COLO668 (cell line): Measurements from ENCODE around the gene ADAP2.
"Not testable (repeated sequence)": the region's sequence is repeated elsewhere in the genome, so short reads cannot be mapped to it uniquely, and the experiment has no call there.

Source experiments
- DNase-seq: peaks from one replicate; lab custom pipeline; 2025; ENCODE audit not compliant: unreplicated experiment; lab: John Stamatoyannopoulos, UW

The ADAP2 gene

DNA sequence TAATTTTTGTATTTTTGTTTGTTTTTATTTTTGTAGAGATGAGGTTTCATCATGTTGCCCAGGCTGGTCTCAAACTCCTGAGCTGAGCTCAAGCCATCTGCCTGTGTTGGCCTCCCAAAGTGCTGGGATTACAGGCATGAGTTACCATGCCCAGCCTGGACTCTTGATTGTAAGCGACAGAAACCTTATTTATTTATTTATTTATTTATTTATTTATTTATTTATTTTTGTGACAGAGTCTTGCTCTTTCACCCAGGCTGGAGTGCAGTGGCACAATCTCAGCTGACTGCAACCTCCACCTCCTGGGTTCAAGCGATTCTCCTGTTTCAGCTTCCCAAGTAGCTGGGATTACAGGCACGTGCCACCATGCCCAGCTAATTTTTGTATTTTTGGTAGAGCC lies 8.1 kb downstream of the ADAP2 start:
- not testable (repeated sequence) for DNase-seq

GRCh38 chr17:30930495-30930894 lies 8.8 kb downstream of the ADAP2 start:
- DNase-seq, result no peak

GRCh38 chr17:30931582-30931981 lies 9.8 kb downstream of the ADAP2 start:
- DNase-seq, result not testable (repeated sequence)

GRCh38 chr17:30933966-30934365 lies 12.2 kb downstream of the ADAP2 start:
- no peak for DNase-seq

DNA sequence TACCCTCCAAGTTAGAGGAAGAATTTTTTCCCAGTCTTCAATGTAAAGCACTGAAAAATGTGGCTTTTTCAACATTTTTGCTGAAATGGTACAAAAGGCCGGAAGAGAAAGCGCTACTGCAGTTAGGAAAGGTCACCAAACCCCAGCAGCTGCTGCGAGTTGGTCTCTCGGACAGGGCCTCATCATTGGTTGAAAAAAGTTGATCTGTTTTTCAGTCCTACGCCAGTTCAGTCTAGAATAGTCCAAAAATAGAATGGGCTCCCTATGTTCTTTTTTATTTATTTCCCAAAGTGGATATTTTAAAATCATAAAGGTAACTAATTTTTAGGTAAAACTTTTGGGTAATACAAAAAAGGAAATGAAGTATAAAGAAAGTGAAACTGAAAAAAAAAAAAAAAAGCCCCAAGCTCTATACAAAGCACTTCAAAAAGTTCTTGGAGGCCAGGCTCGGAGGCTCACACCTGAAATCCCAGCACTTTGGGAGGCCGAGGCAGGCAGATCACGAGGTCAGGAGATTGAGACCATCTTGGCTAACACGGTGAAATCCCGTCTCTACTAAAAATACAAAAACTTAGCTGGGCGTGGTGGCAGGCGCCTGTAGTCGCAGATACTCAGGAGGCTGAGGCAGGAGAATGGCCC lies 17.4 kb downstream of the ADAP2 start:
- no peak for DNase-seq

DNA sequence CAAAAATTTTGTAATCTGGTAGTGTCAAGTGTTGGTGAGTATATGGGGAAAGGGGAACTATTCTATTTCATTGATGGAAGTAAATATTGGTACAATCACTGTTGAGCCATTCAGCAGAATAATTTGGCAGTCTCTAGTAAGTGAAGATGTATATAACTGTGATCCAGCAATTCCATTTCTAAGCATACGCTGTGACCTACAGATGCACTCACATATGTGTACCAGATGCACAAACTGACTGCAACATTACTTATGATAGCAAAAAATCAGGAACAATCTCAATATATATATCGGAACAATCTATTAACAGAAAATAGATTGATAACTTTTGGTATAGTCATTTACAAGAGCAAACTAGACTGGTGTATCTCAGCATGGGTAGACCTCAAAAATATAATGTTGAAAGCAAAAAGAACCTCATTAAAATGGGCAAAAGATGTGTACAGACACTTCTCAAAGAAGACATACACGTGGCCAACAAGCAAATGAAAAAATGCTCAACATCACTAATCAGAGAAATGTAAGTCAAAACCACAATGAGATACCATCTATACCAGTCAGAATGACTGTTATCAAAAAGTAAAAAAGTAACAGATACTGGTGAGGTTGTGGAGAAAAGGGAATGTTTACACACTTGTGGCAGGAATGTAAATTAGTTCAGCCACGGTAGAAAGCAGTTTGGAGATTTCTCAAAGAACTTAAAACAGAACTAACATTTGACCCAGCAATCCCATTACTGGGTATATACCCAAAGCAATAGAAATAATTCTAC lies 20.7 kb downstream of the ADAP2 start:
- no peak for DNase-seq

GRCh38 chr17:30947796-30948195 lies 26.1 kb downstream of the ADAP2 start:
- no peak for DNase-seq

- DNase-seq, result no peak
Measured at GRCh38 chr17:30950189-30950588, 28.4 kb downstream of the ADAP2 start.

- peak; percentile 67 for DNase-seq
Measured at GRCh38 chr17:30950669-30951399, 29.1 kb downstream of the ADAP2 start.

DNA sequence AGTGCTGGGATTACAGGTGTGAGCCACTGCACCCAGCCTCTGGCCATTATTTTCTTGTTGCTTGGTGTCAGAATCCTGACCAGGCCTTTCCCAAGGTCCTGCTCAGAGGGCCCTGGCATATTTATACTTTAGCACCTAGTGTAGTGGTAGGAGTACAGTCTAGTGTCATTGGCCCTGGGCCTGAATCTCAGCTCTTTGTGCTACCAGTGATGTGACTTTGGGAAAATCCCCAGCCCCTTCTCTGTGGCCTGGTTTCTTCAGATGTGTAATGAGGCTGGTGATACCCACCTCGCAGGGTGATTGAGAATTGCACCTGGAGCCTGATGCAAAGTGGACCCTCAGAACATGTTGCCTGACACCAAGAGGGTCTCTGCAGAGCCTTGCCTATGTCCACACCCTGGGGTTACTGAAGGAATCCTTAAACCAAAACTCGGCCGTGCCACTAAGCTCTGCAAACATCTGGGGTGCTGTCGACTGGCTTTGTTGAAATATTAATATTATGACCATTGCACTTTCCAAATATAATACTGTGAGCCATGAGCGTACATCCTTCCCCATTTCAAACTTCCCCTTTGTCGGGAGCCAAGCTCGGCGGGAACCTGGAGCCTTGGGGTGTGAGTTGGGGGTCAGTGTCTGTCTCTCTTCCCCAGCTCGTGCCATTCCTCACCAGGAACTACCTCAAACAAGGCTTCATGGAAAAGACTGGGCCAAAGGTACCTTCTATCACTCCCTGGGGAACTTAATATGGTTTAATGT lies 31.1 kb downstream of the ADAP2 start:
- no peak for DNase-seq

DNA sequence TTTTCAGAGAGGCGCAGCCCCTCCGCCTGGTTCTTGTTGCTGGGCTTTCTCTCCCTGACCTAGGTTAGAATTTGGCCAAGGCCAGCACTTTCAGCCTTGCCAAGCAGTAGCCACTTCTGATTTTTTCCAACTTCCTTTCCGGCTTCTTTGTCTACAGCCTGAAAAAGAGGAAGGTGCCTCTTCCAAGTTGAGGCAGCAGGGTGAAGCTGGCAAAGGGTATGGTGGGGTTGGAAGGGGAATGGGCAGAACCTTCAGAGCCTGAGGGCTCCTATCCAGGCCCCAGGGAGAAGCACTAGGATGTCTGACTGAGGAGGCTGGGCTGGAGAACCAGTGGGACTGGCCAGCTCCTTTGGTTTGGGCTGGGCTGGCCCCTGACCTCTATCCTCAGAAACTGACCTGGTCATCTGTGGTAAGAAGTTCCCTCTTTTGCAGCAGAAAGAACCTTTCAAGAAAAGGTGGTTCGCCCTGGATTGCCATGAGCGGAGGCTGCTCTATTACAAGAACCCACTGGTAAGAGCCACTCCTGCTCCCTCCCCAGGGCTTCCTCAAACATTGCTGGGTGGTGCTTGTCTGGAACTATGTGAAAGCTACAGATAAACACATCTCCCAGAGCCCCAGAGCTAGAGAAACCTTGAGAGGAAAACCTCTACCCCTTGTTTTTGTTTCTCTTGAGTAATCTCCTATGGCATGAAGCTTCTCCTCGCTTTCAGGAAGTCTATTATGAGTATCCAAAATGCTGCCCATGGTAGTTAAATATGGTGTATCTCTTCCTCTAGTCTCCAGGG lies 32.5 kb downstream of the ADAP2 start:
- no peak for DNase-seq

DNA sequence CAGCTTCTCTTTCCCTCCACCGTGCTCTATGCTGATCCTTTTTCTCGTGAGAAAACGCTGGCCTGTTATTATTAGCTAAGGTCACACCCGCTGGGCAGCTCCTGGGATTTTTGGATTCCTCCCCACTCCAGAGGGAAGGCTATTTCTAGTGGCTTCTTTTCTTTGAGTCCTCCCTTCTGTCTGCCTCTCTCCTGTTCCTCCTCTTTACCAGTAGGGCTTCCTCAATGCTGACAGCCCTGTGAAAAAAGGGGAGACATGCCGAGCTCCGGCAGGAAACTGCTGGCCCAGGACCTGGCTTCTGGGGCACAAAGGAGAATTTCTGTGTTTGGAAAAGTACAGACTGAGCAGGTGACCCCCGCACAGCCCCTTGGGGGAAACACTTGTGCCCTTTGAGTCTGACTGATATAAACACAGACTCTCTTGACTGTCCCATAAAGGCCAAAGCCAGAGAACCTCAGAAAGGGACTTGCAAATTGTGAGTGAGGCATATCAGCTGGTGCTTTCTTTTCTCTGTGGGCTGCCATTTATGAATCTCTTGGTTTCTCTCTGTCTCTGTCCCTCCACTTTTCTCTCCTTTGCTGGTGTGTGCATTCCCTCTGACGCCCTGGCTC lies 35.1 kb downstream of the ADAP2 start:
- no peak for DNase-seq

DNA sequence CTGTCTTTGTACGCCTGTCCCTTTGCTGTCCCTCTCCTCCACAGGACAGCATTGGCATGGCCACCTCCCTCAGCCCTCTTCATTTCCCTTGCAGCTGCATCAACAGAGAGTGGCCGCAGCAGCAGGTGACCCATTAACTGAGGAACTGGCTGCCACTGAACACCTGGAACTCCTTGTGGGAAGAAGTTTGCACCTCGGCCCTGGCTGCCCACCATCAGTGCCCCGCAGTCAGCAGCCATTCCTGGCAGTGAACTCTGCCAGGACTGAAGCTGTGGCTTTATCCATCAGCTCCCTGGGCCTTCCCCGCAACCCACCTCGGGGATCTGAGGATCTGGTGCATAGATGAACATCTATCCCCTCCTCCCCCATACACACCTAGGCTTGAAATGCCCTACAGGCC lies 36.0 kb downstream of the ADAP2 start:
- peak; percentile 12 for DNase-seq

- no peak for DNase-seq
Measured at GRCh38 chr17:30958187-30958586, 36.4 kb downstream of the ADAP2 start.

GRCh38 chr17:30961209-30962188 lies 39.8 kb downstream of the ADAP2 start:
- DNase-seq, result no peak

DNA sequence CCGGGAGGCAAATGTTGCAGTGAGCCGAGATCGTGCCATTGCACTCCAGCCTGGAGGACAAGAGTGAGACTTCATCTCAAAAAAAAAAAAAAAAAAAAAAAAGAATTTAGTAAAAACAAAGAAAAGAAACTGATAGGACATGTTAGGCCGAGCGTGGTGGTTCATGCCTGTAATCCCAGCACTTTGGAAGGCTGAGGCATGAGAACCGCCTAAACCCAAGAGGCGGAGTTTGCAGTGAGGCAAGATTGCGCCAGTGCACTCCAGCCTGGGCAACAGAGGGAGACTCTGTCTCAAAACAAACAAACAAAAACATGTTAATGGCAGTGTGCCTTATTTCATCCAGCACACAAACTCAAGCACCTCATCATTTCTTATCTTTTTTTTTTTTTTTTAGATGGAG lies 42.6 kb downstream of the ADAP2 start:
- not testable (repeated sequence) for DNase-seq

- no peak for DNase-seq
Measured at GRCh38 chr17:30964876-30965275, 43.1 kb downstream of the ADAP2 start.

GRCh38 chr17:30965686-30966085 lies 43.9 kb downstream of the ADAP2 start:
- no peak for DNase-seq

DNA sequence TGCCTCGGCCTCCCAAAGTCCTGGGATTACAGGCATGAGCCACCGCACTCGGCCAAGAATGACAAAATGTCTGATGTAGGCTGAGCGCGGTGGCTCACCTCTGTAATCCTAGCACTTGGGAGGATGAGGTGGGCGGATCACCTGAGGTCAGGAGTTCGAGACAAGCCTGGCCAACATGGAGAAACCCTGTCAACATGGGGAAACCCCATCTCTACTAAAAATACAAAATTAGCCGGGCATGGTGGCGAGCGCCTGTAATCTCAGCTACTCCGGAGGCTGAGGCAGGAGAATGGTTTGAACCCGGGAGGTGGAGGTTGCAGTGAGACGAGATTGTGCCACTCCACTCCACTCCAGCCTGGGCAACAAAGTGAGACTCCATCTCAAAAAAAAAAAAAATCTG lies 46.2 kb downstream of the ADAP2 start:
- DNase-seq, result not testable (repeated sequence)
